Spleen (tissue), 11 donors: ENCODE results near the gene CCL27. TPM values are rescaled to one million over a fixed set of nuclear protein-coding genes. Genes with fewer than 3 reads are reported as not detected.

Source experiments
- DNase-seq: peaks from one replicate; pipeline ENCODE4 v3.0.0-alpha.2; 2020
- H3K27ac ChIP-seq, 8 donors: fragments of 200-600 bp; sonication (generic) in 7 of 8; 1 replicate in 4 of 8; 2 replicates in 4 of 8; pipeline versions ENCODE4 v1.5.0 to v1.8.0; 2016 to 2021; ENCODE audit warnings: inconsistent platforms in 4 of 8, mild to moderate bottlenecking in 4 of 8, moderate library complexity in 1 of 8
- H3K27me3 ChIP-seq, 7 donors: fragments of 200-600 bp; sonication (generic) in 6 of 7; replicated peaks in 1 of 7; 1 replicate in 4 of 7; 2 replicates in 3 of 7; pipeline versions ENCODE4 v1.5.0 to v1.8.0; 2016 to 2021; ENCODE audit warnings: inconsistent platforms in 3 of 7, mild to moderate bottlenecking in 1 of 7
- H3K36me3 ChIP-seq, 6 donors: fragments of 200-600 bp; sonication (generic) in 5 of 6; 1 replicate in 4 of 6; 2 replicates in 2 of 6; pipeline versions ENCODE4 v1.5.0 to v1.8.0; 2016 to 2021; ENCODE audit warnings: inconsistent platforms in 2 of 6
- H3K4me1 ChIP-seq, 6 donors: fragments of 200-600 bp; sonication (generic) in 5 of 6; 1 replicate in 3 of 6; 2 replicates in 3 of 6; pipeline versions ENCODE4 v1.5.0 to v1.8.0; 2016 to 2021; ENCODE audit warnings: inconsistent platforms in 3 of 6
- H3K4me3 ChIP-seq, 8 donors: fragments of 200-600 bp; sonication (generic) in 7 of 8; 1 replicate in 4 of 8; 2 replicates in 4 of 8; pipeline versions ENCODE4 v1.5.0 to v1.8.0; 2016 to 2021; ENCODE audit warnings: inconsistent platforms in 4 of 8, mild to moderate bottlenecking in 4 of 8, moderate library complexity in 2 of 8
- H3K9me3 ChIP-seq, 8 donors: fragments of 200-600 bp; sonication (generic) in 7 of 8; 1 replicate in 4 of 8; 2 replicates in 4 of 8; pipeline versions ENCODE4 v1.5.0 to v1.8.0; 2016 to 2021; ENCODE audit warnings: inconsistent platforms in 4 of 8
- POLR2A ChIP-seq, 3 donors: fragments of 450-650 bp; IDR thresholded peaks; one replicate each; pipeline ENCODE4 v1.5.1; 2017; ENCODE audit warnings: antibody characterized with exemption in 3 of 3, mild to moderate bottlenecking in 1 of 3
- POLR2AphosphoS5 ChIP-seq, 3 donors: sonication (generic); formaldehyde crosslinking; IDR thresholded peaks; one replicate each; pipeline ENCODE4 v1.5.1; 2017; ENCODE audit warnings: antibody characterized with exemption in 3 of 3
- WGBS, 5 donors: extraction: QIAGEN DNeasy Blood & Tissue Kit in 3 of 5; methylation state at CpG; one replicate each; pipeline versions ENCODE4 v1.1.5 to v1.1.7; 2013 to 2018; 5-methylcytosine and 5-hydroxymethylcytosine counted together
- intact Hi-C: fragments of 100-400 bp; cut with DNase I; formaldehyde crosslinking; loops from one replicate; pipeline ENCODE4 v1.15.0; 2023; ENCODE audit warnings: low total_unique reads
- polyA plus RNA-seq, 3 donors: library from polyadenylated mRNA; stranded (reverse); fragments of 200-250 nt; gene quantifications; one replicate each; pipeline ENCODE4 v1.2.1, GENCODE V29; 2013
- total RNA-seq, 7 donors: library from RNA; depleted of rRNA in 3 of 7; stranded (reverse); fragments of >200 nt in 3 of 7; fragmentation: NEBNext Ultra II Directional in 4 of 7; extraction: Animal tissue kit (Norgen Biotek cat#: 25700) in 4 of 7; gene quantifications; one replicate each; pipeline versions ENCODE4 v1.1.0 to v1.2.1, GENCODE V29; 2016 to 2021
- TF ChIP-seq, protein P1 (sequence below), 11 experiments: fragments of 200-600 bp in 7 of 11; fragments of 450-650 bp in 4 of 11; sonication (generic) in 4 of 11; IDR thresholded peaks in 8 of 11; conservative IDR thresholded peaks in 3 of 11; 1 replicate in 7 of 11; 2 replicates in 4 of 11; pipeline versions ENCODE4 v1.4.0 to v1.8.0; 2016 to 2021; ENCODE audit warnings: antibody characterized with exemption in 11 of 11, inconsistent platforms in 4 of 11, mild to moderate bottlenecking in 1 of 11
- donor health status: healthy with polysubstance abuse.
- donor health status: DM: no; HTN: no; CAD: no; lungs with moderate emphysema.
- donor health status: DM: no; HTN: no; CAD: no.
- donor health status: Bipolar disorder and iron deficiency.
- donor health status: healthy.
- donor health status: DM: no; HTN: no; CAD: no.
- donor health status: DM: yes; HTN: yes; CAD: no.

The CCL27 gene
- total and polyA plus RNA-seq, 10 donors: 0.08 to 0.70 (median 0.32) TPM; not detected in 7

DNA sequence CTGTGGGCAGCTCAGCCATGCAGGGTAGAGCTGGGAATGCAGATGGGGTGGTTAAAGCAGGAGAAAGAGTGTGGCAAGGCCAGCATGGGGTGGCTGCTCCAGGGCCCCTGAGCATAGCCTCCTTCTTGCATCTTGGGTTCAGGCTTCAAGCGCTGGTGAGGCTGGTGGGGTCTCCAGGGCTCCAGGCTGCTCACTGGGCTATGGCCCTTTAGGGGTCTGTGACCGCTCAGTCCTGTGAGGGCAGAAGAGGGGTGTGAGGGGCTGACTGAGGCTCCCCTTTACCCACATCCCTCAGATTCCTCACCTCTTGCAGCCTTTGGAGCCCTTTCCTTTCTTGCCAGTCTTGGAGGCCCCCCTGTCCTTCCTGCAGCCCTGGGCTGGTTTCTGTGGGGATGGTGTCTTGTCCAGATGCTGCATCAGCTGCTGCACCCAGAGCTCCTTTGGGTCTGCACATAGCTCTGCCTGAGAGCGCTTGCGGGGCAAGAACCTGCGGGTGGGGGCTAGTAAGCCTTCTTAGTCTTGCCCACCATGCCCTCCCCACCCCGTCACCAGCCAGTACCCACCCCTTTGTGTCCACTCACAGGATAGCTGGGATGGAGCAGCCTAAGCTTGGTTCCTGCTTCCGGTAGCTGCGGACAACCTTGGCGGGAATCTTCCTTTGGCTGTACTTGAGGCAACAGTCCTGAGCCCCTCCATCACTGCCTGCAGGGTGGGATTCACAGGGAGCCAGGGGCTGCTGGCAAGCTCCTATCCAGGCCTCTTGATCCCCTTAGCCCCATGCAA lies 46.9 kb upstream of the CCL27 start:
- intact Hi-C loops: no loop called here
- Histone ChIP-seq H3K9me3 (no peaks in the 10 kb centered on the region), H3K4me1 (peaks cover 0 to 20% (median 11%) of the 10 kb centered on the region in 6 donors), H3K36me3 (no peaks in the 10 kb centered on the region), H3K4me3 (no peak overlapping the region), H3K27ac (peak overlapping the region in 5 of 8 donors; percentile 44 to 57 (median 46)), H3K27me3 (no peaks in the 10 kb centered on the region)
- no peak for DNase-seq
- no peak for TF ChIP-seq POLR2A (IDR thresholded peaks at IDR 0.05)
- no peak for TF ChIP-seq POLR2AphosphoS5 (IDR thresholded peaks at IDR 0.05)
- TF ChIP-seq, protein P1, sequence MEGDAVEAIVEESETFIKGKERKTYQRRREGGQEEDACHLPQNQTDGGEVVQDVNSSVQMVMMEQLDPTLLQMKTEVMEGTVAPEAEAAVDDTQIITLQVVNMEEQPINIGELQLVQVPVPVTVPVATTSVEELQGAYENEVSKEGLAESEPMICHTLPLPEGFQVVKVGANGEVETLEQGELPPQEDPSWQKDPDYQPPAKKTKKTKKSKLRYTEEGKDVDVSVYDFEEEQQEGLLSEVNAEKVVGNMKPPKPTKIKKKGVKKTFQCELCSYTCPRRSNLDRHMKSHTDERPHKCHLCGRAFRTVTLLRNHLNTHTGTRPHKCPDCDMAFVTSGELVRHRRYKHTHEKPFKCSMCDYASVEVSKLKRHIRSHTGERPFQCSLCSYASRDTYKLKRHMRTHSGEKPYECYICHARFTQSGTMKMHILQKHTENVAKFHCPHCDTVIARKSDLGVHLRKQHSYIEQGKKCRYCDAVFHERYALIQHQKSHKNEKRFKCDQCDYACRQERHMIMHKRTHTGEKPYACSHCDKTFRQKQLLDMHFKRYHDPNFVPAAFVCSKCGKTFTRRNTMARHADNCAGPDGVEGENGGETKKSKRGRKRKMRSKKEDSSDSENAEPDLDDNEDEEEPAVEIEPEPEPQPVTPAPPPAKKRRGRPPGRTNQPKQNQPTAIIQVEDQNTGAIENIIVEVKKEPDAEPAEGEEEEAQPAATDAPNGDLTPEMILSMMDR (IDR thresholded peaks at IDR 0.05 in 8 of 11, conservative IDR thresholded peaks at IDR 0.05 in 3 of 11): no peak
- 76 to 100% (median 88%) methylated on average over 3 to 9 of the region's 9 CpGs for WGBS, 5 donors

DNA sequence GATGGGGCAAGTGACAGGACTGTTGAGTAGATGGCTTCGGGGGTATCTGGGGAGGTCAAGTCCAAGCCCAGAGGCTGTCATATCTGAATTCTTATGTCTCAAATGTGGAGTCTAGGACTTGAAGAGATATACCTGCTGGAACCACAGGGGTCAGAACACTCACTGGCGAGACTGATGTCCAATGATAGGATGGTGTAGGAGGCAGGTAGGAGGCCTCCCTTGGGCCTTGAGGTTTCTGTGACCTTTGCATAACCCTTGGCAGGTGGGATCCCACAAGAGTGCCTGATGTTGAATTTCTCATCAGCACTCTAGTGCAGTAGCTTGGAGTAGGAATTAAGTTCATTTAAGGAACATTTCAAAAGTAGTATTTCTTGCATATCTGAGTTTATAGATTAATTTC lies 44.7 kb upstream of the CCL27 start:
- Histone ChIP-seq H3K27me3 (no peaks in the 10 kb centered on the region), H3K4me1 (peaks cover 3 to 25% (median 12%) of the 10 kb centered on the region in 6 donors), H3K36me3 (no peaks in the 10 kb centered on the region), H3K27ac (no peak overlapping the region), H3K4me3 (no peak overlapping the region), H3K9me3 (no peaks in the 10 kb centered on the region)
- 70 to 86% (median 81%) methylated on average over 2 of the region's 2 CpGs for WGBS, 5 donors
- no peak for TF ChIP-seq POLR2A (IDR thresholded peaks at IDR 0.05)
- TF ChIP-seq, protein P1 (IDR thresholded peaks at IDR 0.05 in 8 of 11, conservative IDR thresholded peaks at IDR 0.05 in 3 of 11): no peak
- DNase-seq: no peak
- intact Hi-C loops: no loop called here

DNA sequence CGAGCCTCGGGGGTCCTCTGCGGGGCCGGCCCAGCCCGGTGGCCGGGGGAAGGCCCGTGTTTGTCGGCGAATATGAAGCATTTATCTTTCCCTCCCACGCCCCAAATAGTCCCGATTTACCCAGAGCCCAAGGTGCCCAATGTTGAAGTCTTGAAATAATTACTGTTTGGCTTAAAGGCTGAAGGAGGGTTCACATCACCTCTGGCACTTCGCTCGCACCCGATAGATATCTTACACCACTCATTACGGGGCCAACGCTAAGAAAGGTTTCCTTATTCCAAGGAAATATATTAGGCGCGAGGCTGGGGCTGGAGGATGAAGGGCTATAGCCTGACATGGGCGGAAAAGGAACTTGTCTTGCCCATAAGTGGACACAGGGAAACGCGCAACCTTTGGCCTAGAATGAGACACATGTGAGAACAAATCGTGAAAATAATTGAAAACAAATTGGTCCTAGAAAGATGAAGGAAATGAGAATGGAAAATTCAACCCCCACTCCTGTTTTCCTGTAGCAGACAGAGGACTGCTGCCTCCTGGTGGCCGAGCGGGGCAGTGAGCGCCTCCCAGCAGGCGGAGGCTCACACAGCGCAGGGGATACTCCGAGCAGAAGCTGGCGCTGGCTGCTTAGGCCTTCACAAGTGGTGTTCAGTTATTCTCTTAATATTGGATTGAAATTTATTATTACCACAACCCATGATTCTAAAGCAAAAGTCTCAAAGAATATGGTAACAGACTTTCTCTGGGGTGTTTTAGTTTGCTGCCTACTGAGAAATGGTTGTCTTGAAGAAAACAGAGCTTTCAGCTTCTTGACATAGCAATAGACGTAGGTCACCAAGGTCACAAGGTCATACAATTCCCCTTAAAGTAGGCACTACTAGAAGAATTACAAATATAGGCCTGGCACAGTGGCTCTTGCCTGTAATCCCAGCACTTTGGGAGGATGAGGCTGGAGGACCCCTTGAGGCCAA lies 39.6 kb upstream of the CCL27 start:
- DNase-seq: peak; percentile 94
- peaks cover 0 to 18% (median 15%) of the 10 kb centered on the region in 6 donors for H3K4me1 ChIP-seq
- H3K9me3 ChIP-seq: no peaks in the 10 kb centered on the region
- peaks cover 0 to 14% (median 0%) of the 10 kb centered on the region in 7 donors for H3K27me3 ChIP-seq
- H3K36me3 ChIP-seq: no peaks in the 10 kb centered on the region
- TF ChIP-seq, protein P1 (IDR thresholded peaks at IDR 0.05 in 8 of 11, conservative IDR thresholded peaks at IDR 0.05 in 3 of 11): peak; percentile 86 to 99 (median 98)
- TF ChIP-seq POLR2A (IDR thresholded peaks at IDR 0.05) (no peak), POLR2AphosphoS5 (IDR thresholded peaks at IDR 0.05) (peak; percentile 52 to 59 (median 52))
- intact Hi-C loops: no loop called here
- WGBS, 5 donors: 2 to 6% (median 3%) methylated on average over 24 to 30 of the region's 30 CpGs
- peak overlapping the region in 7 of 8 donors; percentile 22 to 82 (median 72) for H3K27ac ChIP-seq
- H3K4me3 ChIP-seq: peak overlapping the region; percentile 43 to 93 (median 64)
